ENCODE results near the gene GCC2. TPM values are rescaled to one million over a fixed set of nuclear protein-coding genes. Genes with fewer than 3 reads are reported as not detected.

Gene GCC2, protein sequence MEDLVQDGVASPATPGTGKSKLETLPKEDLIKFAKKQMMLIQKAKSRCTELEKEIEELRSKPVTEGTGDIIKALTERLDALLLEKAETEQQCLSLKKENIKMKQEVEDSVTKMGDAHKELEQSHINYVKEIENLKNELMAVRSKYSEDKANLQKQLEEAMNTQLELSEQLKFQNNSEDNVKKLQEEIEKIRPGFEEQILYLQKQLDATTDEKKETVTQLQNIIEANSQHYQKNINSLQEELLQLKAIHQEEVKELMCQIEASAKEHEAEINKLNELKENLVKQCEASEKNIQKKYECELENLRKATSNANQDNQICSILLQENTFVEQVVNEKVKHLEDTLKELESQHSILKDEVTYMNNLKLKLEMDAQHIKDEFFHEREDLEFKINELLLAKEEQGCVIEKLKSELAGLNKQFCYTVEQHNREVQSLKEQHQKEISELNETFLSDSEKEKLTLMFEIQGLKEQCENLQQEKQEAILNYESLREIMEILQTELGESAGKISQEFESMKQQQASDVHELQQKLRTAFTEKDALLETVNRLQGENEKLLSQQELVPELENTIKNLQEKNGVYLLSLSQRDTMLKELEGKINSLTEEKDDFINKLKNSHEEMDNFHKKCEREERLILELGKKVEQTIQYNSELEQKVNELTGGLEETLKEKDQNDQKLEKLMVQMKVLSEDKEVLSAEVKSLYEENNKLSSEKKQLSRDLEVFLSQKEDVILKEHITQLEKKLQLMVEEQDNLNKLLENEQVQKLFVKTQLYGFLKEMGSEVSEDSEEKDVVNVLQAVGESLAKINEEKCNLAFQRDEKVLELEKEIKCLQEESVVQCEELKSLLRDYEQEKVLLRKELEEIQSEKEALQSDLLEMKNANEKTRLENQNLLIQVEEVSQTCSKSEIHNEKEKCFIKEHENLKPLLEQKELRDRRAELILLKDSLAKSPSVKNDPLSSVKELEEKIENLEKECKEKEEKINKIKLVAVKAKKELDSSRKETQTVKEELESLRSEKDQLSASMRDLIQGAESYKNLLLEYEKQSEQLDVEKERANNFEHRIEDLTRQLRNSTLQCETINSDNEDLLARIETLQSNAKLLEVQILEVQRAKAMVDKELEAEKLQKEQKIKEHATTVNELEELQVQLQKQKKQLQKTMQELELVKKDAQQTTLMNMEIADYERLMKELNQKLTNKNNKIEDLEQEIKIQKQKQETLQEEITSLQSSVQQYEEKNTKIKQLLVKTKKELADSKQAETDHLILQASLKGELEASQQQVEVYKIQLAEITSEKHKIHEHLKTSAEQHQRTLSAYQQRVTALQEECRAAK (N-terminal part only)
- total RNA-seq: 19.7 and 32.1 TPM in 2 replicates

DNA sequence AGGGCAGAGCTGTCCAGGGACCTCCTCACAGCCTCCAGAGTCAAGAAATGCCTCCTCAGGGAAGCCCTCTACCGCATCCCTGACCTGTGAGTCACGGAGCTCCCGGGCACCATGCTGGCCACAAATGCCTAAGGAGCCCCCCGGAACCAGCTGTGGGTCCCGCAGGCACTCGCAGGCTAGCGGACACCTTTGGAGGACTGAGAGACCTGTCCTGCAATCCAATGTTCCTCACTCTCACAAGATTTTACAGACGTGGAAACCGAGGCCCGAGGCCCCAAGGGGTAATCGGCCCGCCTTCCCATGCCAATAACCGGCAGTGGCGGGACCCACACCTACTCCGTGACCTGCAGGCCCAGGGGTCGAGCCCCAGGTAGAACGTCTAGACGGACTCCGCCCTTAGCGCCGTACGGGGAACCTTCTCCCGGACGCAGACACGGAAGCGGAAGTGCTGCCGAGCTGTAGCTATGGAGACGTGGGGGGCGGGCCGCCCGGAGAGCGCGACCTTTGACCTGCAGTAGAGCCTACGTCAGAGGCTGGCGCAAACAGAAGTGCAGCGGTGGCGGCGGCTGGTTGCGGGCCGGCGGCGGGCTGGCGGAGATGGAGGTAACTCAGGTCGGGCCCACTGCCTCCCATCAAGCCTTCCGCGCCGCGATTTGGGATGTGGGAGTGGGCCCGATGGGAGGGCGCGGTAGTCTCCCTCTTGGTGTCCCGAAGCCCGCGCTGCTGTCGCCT lies at the start of gene GCC2:
GCC2 (plus strand) TSS at position 529 of the 732 bp plus-strand sequence; CDS start at position 598, 69 bp downstream.

DNA sequence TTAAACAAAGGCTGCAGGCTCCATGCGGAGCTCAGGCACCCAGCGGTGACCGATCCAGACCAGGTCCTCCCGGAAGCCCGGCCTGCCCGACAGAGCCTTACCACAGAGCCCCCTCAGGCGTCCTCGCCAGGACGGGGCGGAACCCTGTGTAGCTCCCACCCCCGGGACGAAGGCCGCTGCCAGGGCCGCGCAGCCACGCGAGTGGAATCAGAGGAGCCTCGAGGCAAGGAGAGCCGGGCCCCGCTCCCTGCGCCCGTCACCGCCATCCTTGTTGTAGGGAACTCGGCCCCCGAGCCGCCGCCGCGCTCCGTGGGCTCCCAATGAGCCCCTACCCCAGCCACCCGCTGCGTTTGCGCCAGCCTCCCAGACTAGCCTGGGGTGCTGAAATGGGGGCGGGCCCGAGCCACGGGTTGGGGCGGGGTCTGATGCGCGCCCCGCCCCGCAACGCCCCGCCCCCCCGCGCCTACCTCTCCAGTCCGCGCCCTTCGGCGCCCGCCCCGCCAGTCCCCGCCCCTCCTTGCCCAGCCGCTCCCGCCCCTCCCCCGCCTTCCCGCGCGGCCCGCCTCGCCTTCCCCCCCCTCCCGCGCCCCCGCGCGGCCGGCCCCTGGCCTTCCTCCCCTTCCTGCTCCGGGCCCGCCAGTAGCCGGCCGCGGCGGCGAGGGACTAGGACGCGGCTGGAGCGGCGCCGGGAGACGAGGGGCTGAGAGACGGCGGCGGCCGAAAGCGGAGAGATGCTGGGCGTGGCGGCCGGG lies 85.0 kb downstream of the GCC2 start, which contains the start of gene LIMS1:
LIMS1 (plus strand) TSS at position 639 of the 752 bp plus-strand sequence; CDS start at position 732, 93 bp downstream.

Other genes starting within 250 kb of the GCC2 start
- not detected in 2 replicates for gene SULT1C3, start 209.2 kb upstream of the GCC2 start, total RNA-seq
- under 0.01 and 0.85 TPM in 2 replicates for gene SULT1C2, start 160.3 kb upstream of the GCC2 start, total RNA-seq
- 0.56 and 0.58 TPM in 2 replicates for gene SULT1C4, start 71.3 kb upstream of the GCC2 start, total RNA-seq
- gene LIMS1, start 85.3 kb downstream of the GCC2 start, total RNA-seq: 97.5 and 184 TPM in 2 replicates